Measurements from ENCODE around the gene SKAP2.

DNA sequence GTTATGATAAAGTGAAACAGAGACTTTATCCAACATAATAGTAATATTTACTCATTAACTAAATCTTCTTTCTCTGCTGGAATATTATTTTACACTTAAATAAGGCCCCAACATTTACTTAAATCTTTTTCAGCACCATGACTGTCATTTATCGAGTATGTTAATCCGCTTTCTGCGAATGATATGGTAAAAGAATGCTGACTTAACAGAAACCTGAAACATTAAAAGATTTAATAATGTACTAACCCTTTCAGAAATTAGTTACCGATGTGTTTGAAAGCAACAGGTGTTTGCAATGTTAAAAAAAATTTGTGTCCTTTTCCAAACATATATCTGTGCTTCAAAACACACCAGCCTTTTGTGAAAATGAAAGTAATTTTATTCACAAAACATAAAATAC lies 190.5 kb downstream of the SKAP2 start:
- TF ChIP-seq EZH2 (IDR thresholded peaks at IDR 0.05), result no peak
- TF ChIP-seq, protein P1, sequence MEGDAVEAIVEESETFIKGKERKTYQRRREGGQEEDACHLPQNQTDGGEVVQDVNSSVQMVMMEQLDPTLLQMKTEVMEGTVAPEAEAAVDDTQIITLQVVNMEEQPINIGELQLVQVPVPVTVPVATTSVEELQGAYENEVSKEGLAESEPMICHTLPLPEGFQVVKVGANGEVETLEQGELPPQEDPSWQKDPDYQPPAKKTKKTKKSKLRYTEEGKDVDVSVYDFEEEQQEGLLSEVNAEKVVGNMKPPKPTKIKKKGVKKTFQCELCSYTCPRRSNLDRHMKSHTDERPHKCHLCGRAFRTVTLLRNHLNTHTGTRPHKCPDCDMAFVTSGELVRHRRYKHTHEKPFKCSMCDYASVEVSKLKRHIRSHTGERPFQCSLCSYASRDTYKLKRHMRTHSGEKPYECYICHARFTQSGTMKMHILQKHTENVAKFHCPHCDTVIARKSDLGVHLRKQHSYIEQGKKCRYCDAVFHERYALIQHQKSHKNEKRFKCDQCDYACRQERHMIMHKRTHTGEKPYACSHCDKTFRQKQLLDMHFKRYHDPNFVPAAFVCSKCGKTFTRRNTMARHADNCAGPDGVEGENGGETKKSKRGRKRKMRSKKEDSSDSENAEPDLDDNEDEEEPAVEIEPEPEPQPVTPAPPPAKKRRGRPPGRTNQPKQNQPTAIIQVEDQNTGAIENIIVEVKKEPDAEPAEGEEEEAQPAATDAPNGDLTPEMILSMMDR (IDR thresholded peaks at IDR 0.05 in 2 of 3, conservative IDR thresholded peaks at IDR 0.05 in 1 of 3; ENCODE audit: borderline replicate concordance in 1 of 3, insufficient read depth in 1 of 3, low read depth in 2 of 3, low read length in 2 of 3), result no peak
- TF ChIP-seq POLR2A (IDR thresholded peaks at IDR 0.05; ENCODE audit: borderline replicate concordance, extremely low read depth, insufficient read depth, insufficient read length), result no peak
- TF ChIP-seq, protein P2, sequence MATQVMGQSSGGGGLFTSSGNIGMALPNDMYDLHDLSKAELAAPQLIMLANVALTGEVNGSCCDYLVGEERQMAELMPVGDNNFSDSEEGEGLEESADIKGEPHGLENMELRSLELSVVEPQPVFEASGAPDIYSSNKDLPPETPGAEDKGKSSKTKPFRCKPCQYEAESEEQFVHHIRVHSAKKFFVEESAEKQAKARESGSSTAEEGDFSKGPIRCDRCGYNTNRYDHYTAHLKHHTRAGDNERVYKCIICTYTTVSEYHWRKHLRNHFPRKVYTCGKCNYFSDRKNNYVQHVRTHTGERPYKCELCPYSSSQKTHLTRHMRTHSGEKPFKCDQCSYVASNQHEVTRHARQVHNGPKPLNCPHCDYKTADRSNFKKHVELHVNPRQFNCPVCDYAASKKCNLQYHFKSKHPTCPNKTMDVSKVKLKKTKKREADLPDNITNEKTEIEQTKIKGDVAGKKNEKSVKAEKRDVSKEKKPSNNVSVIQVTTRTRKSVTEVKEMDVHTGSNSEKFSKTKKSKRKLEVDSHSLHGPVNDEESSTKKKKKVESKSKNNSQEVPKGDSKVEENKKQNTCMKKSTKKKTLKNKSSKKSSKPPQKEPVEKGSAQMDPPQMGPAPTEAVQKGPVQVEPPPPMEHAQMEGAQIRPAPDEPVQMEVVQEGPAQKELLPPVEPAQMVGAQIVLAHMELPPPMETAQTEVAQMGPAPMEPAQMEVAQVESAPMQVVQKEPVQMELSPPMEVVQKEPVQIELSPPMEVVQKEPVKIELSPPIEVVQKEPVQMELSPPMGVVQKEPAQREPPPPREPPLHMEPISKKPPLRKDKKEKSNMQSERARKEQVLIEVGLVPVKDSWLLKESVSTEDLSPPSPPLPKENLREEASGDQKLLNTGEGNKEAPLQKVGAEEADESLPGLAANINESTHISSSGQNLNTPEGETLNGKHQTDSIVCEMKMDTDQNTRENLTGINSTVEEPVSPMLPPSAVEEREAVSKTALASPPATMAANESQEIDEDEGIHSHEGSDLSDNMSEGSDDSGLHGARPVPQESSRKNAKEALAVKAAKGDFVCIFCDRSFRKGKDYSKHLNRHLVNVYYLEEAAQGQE (IDR thresholded peaks at IDR 0.05; ENCODE audit: low read depth), result no peak
